ENCODE measurements around the gene ENHO. TPM values are rescaled to one million over a fixed set of nuclear protein-coding genes. Genes with fewer than 3 reads are reported as not detected.

The ENHO gene
- total RNA-seq, 4 donors from 2014 or later, result 2.7 to 22.1 (median 16.3) TPM

DNA sequence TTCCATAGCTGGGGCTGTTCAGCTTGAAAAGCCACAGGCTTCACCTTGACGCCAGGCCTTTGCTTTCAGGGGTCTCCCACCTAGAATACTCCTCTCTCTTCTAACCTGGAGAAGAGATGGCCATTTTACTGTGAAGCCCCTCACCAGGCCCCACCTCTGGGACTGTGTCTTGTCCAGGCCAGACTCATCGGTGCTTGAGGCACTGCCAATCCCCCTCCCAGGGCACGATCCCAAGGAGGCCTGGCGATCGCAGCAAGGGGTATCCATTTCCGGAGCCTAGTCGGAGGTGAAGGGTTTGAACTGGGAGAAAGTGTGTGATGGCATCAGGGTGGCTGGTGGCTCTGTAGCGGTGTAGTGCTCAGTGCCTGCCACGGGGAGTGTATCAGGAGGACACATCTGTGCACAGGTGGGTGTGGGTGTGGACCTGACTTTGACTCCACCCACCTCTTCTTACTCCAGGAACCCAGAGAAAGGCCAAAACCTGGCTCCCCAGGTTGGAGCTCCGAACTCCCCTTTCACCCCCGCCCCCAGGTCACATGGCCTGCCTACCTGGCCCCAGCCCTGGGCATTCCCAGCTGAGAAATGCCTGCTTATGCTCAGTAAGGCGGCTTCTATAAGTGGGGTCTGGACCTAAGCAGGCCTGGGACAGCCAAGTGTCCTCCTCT lies 27.4 kb upstream of the ENHO start:
- peak in 1 of 2 donors; percentile 2 for DNase-seq (ENCODE audit: low spot score in 2 of 2)
- Histone ChIP-seq H3K27me3 (peaks cover 0 to 6% of the 10 kb centered on the region in 2 donors), H3K9me3 (no peaks in the 10 kb centered on the region), H3K27ac (no peak overlapping the region), H3K4me3 (no peak overlapping the region), H3K4me1 (peaks cover 0 to 26% (median 7%) of the 10 kb centered on the region in 4 donors), H3K36me3 (peaks cover 0 to 10% (median 0%) of the 10 kb centered on the region in 3 donors)
- 83 to 90% methylated on average over 9 to 12 of the region's 12 CpGs for WGBS, 2 donors
- TF ChIP-seq EP300 (IDR thresholded peaks at IDR 0.05), result no peak
- TF ChIP-seq, protein P1, sequence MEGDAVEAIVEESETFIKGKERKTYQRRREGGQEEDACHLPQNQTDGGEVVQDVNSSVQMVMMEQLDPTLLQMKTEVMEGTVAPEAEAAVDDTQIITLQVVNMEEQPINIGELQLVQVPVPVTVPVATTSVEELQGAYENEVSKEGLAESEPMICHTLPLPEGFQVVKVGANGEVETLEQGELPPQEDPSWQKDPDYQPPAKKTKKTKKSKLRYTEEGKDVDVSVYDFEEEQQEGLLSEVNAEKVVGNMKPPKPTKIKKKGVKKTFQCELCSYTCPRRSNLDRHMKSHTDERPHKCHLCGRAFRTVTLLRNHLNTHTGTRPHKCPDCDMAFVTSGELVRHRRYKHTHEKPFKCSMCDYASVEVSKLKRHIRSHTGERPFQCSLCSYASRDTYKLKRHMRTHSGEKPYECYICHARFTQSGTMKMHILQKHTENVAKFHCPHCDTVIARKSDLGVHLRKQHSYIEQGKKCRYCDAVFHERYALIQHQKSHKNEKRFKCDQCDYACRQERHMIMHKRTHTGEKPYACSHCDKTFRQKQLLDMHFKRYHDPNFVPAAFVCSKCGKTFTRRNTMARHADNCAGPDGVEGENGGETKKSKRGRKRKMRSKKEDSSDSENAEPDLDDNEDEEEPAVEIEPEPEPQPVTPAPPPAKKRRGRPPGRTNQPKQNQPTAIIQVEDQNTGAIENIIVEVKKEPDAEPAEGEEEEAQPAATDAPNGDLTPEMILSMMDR (IDR thresholded peaks at IDR 0.05), result no peak
- TF ChIP-seq POLR2A (IDR thresholded peaks at IDR 0.05), result no peak

DNA sequence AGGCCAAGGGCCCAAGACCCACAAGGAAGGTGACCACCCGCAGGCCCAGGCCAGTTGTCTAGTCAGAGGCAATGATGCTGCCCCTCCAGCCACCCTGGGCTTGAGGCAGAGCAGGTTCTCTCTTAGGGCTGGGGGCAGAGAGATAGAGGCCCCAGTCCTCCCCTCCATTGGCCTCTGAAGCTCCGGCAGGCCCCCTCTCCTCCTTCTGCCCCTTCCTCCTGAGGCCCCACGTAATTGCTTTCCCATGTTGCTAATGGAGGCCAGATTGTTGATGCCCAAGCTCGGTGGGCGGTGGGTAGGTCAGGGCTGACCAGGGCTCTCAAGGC lies 26.6 kb upstream of the ENHO start:
- Histone ChIP-seq H3K4me3 (no peak overlapping the region), H3K9me3 (no peaks in the 10 kb centered on the region), H3K27me3 (peaks cover 0 to 6% of the 10 kb centered on the region in 2 donors), H3K4me1 (peaks cover 0 to 22% (median 7%) of the 10 kb centered on the region in 4 donors), H3K36me3 (peaks cover 0 to 10% (median 0%) of the 10 kb centered on the region in 3 donors), H3K27ac (no peak overlapping the region)
- TF ChIP-seq POLR2A (IDR thresholded peaks at IDR 0.05), result no peak
- no peak for TF ChIP-seq EP300 (IDR thresholded peaks at IDR 0.05)
- TF ChIP-seq, protein P1 (IDR thresholded peaks at IDR 0.05), result no peak
- DNase-seq (ENCODE audit: low spot score in 2 of 2), result no peak
- WGBS, 2 donors, result 69 to 96% methylated on average over 4 to 5 of the region's 5 CpGs

DNA sequence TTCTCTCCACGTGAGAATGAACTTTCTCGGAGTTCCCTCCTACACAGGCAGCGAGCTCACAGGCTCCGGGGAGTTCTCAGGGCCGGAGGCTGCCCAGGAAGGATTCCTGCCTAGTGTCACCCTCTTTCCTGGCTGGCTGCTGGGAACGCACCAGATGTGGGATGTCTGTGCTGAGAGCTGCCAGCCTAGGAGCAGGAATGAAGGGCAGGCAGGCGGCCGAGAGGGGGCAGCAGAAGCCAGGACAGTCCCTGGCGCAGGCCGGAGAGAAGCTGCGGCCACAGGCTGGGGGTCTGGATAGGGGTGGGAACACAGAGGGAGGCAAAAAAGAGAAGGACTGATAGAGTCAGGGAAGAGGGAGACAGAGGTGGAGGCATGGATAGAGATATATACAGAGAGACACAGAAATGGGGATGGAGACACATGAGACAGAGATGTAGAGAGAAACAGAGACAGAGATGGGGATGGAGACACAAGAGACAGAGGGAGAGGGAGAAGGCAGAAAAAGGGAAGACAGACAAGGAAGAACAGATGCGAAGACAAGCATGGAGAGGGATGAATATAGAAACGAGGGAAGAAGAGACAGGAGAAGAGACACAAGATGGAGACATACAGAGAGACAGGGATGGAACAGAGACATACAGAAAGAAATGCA lies 25.3 kb upstream of the ENHO start:
- Histone ChIP-seq H3K27me3 (peaks cover 0 to 9% of the 10 kb centered on the region in 2 donors), H3K4me1 (peaks cover 0 to 22% (median 7%) of the 10 kb centered on the region in 4 donors), H3K36me3 (peaks cover 0 to 10% (median 0%) of the 10 kb centered on the region in 3 donors), H3K4me3 (no peak overlapping the region), H3K9me3 (no peaks in the 10 kb centered on the region), H3K27ac (peak overlapping the region in 1 of 4 donors; percentile 3)
- TF ChIP-seq EP300 (IDR thresholded peaks at IDR 0.05) (no peak), POLR2A (IDR thresholded peaks at IDR 0.05) (no peak)
- TF ChIP-seq, protein P1 (IDR thresholded peaks at IDR 0.05), result peak; percentile 70 to 91 (median 88)
- 11 to 15% methylated on average over 9 to 12 of the region's 13 CpGs for WGBS, 2 donors
- peak; percentile 37 to 75 for DNase-seq (ENCODE audit: low spot score in 2 of 2)

DNA sequence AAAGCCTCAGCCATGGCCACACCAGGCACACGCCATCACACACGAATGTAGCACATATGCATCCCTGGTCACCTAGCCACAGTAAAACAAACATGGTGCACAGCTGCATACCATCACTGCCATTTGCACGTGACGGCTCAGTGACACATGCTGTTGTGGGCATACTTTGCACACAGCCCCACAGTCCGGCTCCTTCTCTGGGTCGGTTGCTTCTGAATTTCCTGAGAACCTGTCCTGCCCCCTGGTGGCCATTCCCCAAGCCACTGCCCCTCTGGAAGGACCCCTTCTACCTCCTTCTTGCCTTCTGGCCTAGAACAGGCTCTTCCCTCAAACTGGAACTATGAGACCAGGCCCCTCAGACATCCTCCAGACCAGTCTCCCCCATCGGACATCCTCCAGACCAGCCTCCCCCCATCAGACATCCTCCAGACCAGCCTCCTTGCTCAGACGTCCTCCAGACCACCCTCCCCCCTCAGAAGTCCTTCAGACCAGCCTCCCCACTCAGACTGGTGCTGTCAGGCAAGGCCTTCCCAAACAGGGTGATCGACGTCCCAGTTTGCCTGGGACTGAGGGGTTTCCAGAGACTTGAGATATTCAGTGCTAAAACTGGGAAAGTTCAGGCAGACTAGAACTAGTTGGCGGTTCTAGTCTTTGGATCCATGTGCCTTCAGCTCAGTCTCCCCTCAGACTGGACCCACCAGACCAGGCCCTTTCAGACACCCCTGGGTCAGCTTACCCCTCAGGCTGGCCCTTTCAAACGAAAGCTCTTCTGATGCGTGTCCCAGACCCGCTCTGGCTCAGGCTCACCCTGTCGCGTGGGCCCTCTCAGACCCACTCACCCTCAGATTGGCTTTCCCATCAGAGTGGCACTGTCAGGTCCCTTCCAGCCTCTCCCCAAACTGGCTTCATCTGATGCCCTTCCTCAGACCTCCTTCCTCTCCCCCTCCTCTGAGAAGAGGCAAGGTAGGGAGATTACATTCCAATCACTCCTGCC lies 24.3 kb upstream of the ENHO start:
- Histone ChIP-seq H3K27me3 (peaks cover 0 to 9% of the 10 kb centered on the region in 2 donors), H3K36me3 (peaks cover 0 to 8% (median 0%) of the 10 kb centered on the region in 3 donors), H3K9me3 (no peaks in the 10 kb centered on the region), H3K4me3 (no peak overlapping the region), H3K4me1 (peaks cover 0 to 22% (median 7%) of the 10 kb centered on the region in 4 donors), H3K27ac (peak overlapping the region in 1 of 4 donors; percentile 3)
- TF ChIP-seq POLR2A (IDR thresholded peaks at IDR 0.05), result no peak
- TF ChIP-seq, protein P1 (IDR thresholded peaks at IDR 0.05), result peak; percentile 33 to 85 (median 77)
- DNase-seq (ENCODE audit: low spot score in 2 of 2), result peak; percentile 42 to 56
- 60 to 62% methylated on average over 16 of the region's 16 CpGs for WGBS, 2 donors

Data from tibial nerve (tissue), 4 donors.